ENCODE results near the gene CHTOP.

The CHTOP gene

GRCh38 chr1:153629971-153630370, 3.9 kb upstream of the CHTOP start:
- Histone ChIP-seq H3K9me3 (ENCODE audit: insufficient read depth, low read depth, low read length) (peaks cover 4% of the 10 kb centered on the region), H3K4me3 (ENCODE audit: low read depth, low read length) (peak overlapping the region; percentile 16), H3K79me1 (ENCODE audit: low read length) (peaks cover 23% of the 10 kb centered on the region), H3K4me2 (ENCODE audit: low read length) (no peak overlapping the region), H4K8ac (ENCODE audit: low read depth, low read length) (no peak overlapping the region), H3K27ac (ENCODE audit: low read depth, low read length) (no peak overlapping the region), H3K4ac (ENCODE audit: low read depth, low read length) (no peak overlapping the region), H3K79me2 (ENCODE audit: control insufficient read depth, insufficient read depth, low read length, poor library complexity) (peaks cover 15% of the 10 kb centered on the region), H2AFZ (ENCODE audit: insufficient read depth, low read length, poor library complexity) (no peak overlapping the region), H2BK12ac (ENCODE audit: low read length) (peak overlapping the region; percentile 9), H2BK5ac (ENCODE audit: low read depth, low read length, poor library complexity) (no peak overlapping the region), H4K91ac (ENCODE audit: low read depth, low read length) (peak overlapping the region; percentile 45), H3K9ac (ENCODE audit: low read length) (no peak overlapping the region), H3K14ac (ENCODE audit: low read length) (no peak overlapping the region), H3K4me1 (ENCODE audit: control insufficient read depth in 1 of 2, insufficient read depth in 2 of 2, low read length in 2 of 2) (peaks cover 24 to 25% of the 10 kb centered on the region in 2 experiments), H2AK5ac (ENCODE audit: low read length) (peak overlapping the region; percentile 60), H3K27me3 (ENCODE audit: insufficient read depth, low read length) (no peaks in the 10 kb centered on the region), H3K18ac (ENCODE audit: low read length) (no peak overlapping the region), H2BK120ac (ENCODE audit: insufficient read depth, low read length, poor library complexity) (no peak overlapping the region), H3K23ac (ENCODE audit: low read length) (no peak overlapping the region), H3K36me3 (ENCODE audit: control insufficient read depth in 1 of 2, insufficient read depth in 2 of 2, low read length in 2 of 2) (peaks cover 3 to 7% of the 10 kb centered on the region in 2 experiments), H4K12ac (ENCODE audit: low read depth, low read length) (no peak overlapping the region)
- no CpG with 5 or more reads among the region's 1 CpG for WGBS (ENCODE audit: extremely low coverage, insufficient coverage, insufficient read length)
- no peak for DNase-seq

DNA sequence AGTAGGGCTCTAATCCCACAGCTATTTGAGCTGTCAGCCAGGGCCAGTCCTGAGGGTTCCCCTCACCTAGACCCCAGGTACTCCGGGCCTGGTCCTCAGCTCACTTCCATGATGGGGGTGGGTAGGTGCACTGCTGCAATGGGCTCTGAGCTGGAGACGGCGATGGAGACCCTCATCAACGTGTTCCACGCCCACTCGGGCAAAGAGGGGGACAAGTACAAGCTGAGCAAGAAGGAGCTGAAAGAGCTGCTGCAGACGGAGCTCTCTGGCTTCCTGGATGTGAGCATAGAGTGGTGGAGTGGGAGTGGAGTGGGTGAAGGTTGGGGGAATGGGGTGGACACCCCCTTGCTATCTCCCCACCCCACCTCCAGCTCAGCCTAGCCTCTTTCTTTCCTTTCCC, 3.5 kb upstream of the CHTOP start:
- no peak for DNase-seq
- H3K79me2 ChIP-seq (ENCODE audit: control insufficient read depth, insufficient read depth, low read length, poor library complexity): peaks cover 18% of the 10 kb centered on the region
- no peak overlapping the region for H2BK5ac ChIP-seq (ENCODE audit: low read depth, low read length, poor library complexity)
- H3K36me3 ChIP-seq (ENCODE audit: control insufficient read depth in 1 of 2, insufficient read depth in 2 of 2, low read length in 2 of 2): peaks cover 2 to 4% of the 10 kb centered on the region in 2 experiments
- H2AFZ ChIP-seq (ENCODE audit: insufficient read depth, low read length, poor library complexity): no peak overlapping the region
- H3K14ac ChIP-seq (ENCODE audit: low read length): no peak overlapping the region
- peaks cover 4% of the 10 kb centered on the region for H3K9me3 ChIP-seq (ENCODE audit: insufficient read depth, low read depth, low read length)
- peak overlapping the region; percentile 45 for H4K91ac ChIP-seq (ENCODE audit: low read depth, low read length)
- no peak overlapping the region for H4K8ac ChIP-seq (ENCODE audit: low read depth, low read length)
- H3K4me1 ChIP-seq (ENCODE audit: control insufficient read depth in 1 of 2, insufficient read depth in 2 of 2, low read length in 2 of 2): peaks cover 23 to 25% of the 10 kb centered on the region in 2 experiments
- H3K4ac ChIP-seq (ENCODE audit: low read depth, low read length): no peak overlapping the region
- no peak overlapping the region for H4K12ac ChIP-seq (ENCODE audit: low read depth, low read length)
- H3K4me2 ChIP-seq (ENCODE audit: low read length): no peak overlapping the region
- H2BK120ac ChIP-seq (ENCODE audit: insufficient read depth, low read length, poor library complexity): no peak overlapping the region
- H3K9ac ChIP-seq (ENCODE audit: low read length): no peak overlapping the region
- H3K27ac ChIP-seq (ENCODE audit: low read depth, low read length): no peak overlapping the region
- H3K23ac ChIP-seq (ENCODE audit: low read length): no peak overlapping the region
- no peak overlapping the region for H2BK12ac ChIP-seq (ENCODE audit: low read length)
- no peak overlapping the region for H2AK5ac ChIP-seq (ENCODE audit: low read length)
- peaks cover 23% of the 10 kb centered on the region for H3K79me1 ChIP-seq (ENCODE audit: low read length)
- WGBS (ENCODE audit: extremely low coverage, insufficient coverage, insufficient read length): no CpG with 5 or more reads among the region's 7 CpGs
- H3K4me3 ChIP-seq (ENCODE audit: low read depth, low read length): no peak overlapping the region
- H3K18ac ChIP-seq (ENCODE audit: low read length): no peak overlapping the region
- no peaks in the 10 kb centered on the region for H3K27me3 ChIP-seq (ENCODE audit: insufficient read depth, low read length)

DNA sequence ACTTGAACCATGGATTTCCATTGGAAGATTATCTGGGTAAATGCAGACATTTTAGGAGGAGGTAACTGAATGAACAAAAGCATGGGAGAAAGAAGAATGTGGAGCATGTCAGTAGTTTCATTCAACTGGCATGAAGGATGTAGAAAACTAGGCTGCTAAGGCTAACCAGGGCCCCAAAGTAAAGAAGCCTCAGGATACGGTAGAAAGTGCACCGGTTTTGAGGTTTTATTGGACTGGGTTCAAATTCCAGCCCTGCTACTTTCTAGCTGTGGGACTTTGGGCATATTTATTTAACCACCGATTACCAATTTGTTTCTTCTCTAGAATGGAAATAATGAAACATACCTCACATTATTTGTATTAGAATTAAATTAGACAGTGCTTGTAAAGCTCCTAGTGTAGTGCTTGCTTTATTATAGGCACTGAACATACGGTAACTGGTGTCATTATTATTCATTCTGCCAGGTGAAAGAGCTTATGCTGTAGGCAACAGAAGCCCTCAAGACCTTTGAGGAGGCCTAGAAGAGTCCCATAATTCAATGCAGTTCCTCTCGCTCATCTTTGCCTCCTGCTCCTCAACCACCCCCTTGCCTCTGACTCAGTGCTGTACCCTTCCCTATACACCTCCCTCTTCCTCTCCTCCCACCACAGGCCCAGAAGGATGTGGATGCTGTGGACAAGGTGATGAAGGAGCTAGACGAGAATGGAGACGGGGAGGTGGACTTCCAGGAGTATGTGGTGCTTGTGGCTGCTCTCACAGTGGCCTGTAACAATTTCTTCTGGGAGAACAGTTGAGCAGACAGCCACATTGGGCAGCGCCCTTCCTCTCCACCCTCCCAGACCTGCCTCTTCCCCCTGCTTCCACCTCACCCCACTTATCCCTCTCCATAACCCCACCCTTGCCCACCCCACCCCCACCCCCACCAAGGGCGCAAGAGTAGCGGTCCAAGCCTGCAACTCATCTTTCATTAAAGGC, 2.5 kb upstream of the CHTOP start:
- Histone ChIP-seq H3K4me2 (ENCODE audit: low read length) (no peak overlapping the region), H3K4me3 (ENCODE audit: low read depth, low read length) (no peak overlapping the region), H4K12ac (ENCODE audit: low read depth, low read length) (no peak overlapping the region), H3K23ac (ENCODE audit: low read length) (no peak overlapping the region), H3K79me2 (ENCODE audit: control insufficient read depth, insufficient read depth, low read length, poor library complexity) (peaks cover 19% of the 10 kb centered on the region), H2AFZ (ENCODE audit: insufficient read depth, low read length, poor library complexity) (no peak overlapping the region), H3K4ac (ENCODE audit: low read depth, low read length) (no peak overlapping the region), H3K27ac (ENCODE audit: low read depth, low read length) (no peak overlapping the region), H3K4me1 (ENCODE audit: control insufficient read depth in 1 of 2, insufficient read depth in 2 of 2, low read length in 2 of 2) (peaks cover 15 to 16% of the 10 kb centered on the region in 2 experiments), H3K9ac (ENCODE audit: low read length) (no peak overlapping the region), H2BK5ac (ENCODE audit: low read depth, low read length, poor library complexity) (no peak overlapping the region), H3K36me3 (ENCODE audit: control insufficient read depth in 1 of 2, insufficient read depth in 2 of 2, low read length in 2 of 2) (peaks cover 6% of the 10 kb centered on the region in 2 experiments), H3K27me3 (ENCODE audit: insufficient read depth, low read length) (no peaks in the 10 kb centered on the region), H2BK12ac (ENCODE audit: low read length) (no peak overlapping the region), H4K8ac (ENCODE audit: low read depth, low read length) (no peak overlapping the region), H3K79me1 (ENCODE audit: low read length) (peaks cover 20% of the 10 kb centered on the region), H4K91ac (ENCODE audit: low read depth, low read length) (no peak overlapping the region), H2BK120ac (ENCODE audit: insufficient read depth, low read length, poor library complexity) (no peak overlapping the region), H3K9me3 (ENCODE audit: insufficient read depth, low read depth, low read length) (peaks cover 4% of the 10 kb centered on the region), H2AK5ac (ENCODE audit: low read length) (peak overlapping the region; percentile 67), H3K14ac (ENCODE audit: low read length) (no peak overlapping the region), H3K18ac (ENCODE audit: low read length) (no peak overlapping the region)
- no CpG with 5 or more reads among the region's 10 CpGs for WGBS (ENCODE audit: extremely low coverage, insufficient coverage, insufficient read length)
- no peak for DNase-seq

GRCh38 chr1:153633161-153633753, 609 bp upstream of the CHTOP start:
- peaks cover 7 to 8% of the 10 kb centered on the region in 2 experiments for H3K4me1 ChIP-seq (ENCODE audit: control insufficient read depth in 1 of 2, insufficient read depth in 2 of 2, low read length in 2 of 2)
- H3K9ac ChIP-seq (ENCODE audit: low read length): no peak overlapping the region
- peaks cover 4% of the 10 kb centered on the region for H3K9me3 ChIP-seq (ENCODE audit: insufficient read depth, low read depth, low read length)
- H3K4me2 ChIP-seq (ENCODE audit: low read length): peak overlapping the region; percentile 25
- no peak overlapping the region for H3K14ac ChIP-seq (ENCODE audit: low read length)
- no peak overlapping the region for H2AK5ac ChIP-seq (ENCODE audit: low read length)
- no peak overlapping the region for H3K4me3 ChIP-seq (ENCODE audit: low read depth, low read length)
- DNase-seq: no peak
- peaks cover 4% of the 10 kb centered on the region for H3K79me1 ChIP-seq (ENCODE audit: low read length)
- H3K27ac ChIP-seq (ENCODE audit: low read depth, low read length): no peak overlapping the region
- H4K91ac ChIP-seq (ENCODE audit: low read depth, low read length): peak overlapping the region; percentile 16
- H3K36me3 ChIP-seq (ENCODE audit: control insufficient read depth in 1 of 2, insufficient read depth in 2 of 2, low read length in 2 of 2): peaks cover 17 to 20% of the 10 kb centered on the region in 2 experiments
- peak overlapping the region; percentile 10 for H2BK12ac ChIP-seq (ENCODE audit: low read length)
- no peak overlapping the region for H2BK120ac ChIP-seq (ENCODE audit: insufficient read depth, low read length, poor library complexity)
- no peak overlapping the region for H2BK5ac ChIP-seq (ENCODE audit: low read depth, low read length, poor library complexity)
- no peaks in the 10 kb centered on the region for H3K27me3 ChIP-seq (ENCODE audit: insufficient read depth, low read length)
- peak overlapping the region; percentile 4 for H2AFZ ChIP-seq (ENCODE audit: insufficient read depth, low read length, poor library complexity)
- peaks cover 12% of the 10 kb centered on the region for H3K79me2 ChIP-seq (ENCODE audit: control insufficient read depth, insufficient read depth, low read length, poor library complexity)
- peak overlapping the region; percentile 10 for H4K8ac ChIP-seq (ENCODE audit: low read depth, low read length)
- no CpG with 5 or more reads among the region's 18 CpGs for WGBS (ENCODE audit: extremely low coverage, insufficient coverage, insufficient read length)
- no peak overlapping the region for H3K4ac ChIP-seq (ENCODE audit: low read depth, low read length)
- H3K18ac ChIP-seq (ENCODE audit: low read length): peak overlapping the region; percentile 9
- H4K12ac ChIP-seq (ENCODE audit: low read depth, low read length): no peak overlapping the region
- H3K23ac ChIP-seq (ENCODE audit: low read length): no peak overlapping the region

Measured in trophoblast cell (in vitro differentiated cells and primary cell).